Activated naive CD8-positive, alpha-beta T cell treated with anti-CD3 and anti-CD28 coated beads, Interleukin-2, amount 50 U/mL, for 16 hours (primary cell): Measurements from ENCODE around the gene FBXO8.

ENCODE experiments used
- DNase-seq: peaks from one replicate; pipeline ENCODE4 v3.0.0-alpha.2; 2020; ENCODE audit warnings: low read depth, low spot score

The FBXO8 gene

GRCh38 chr4:174245714-174246113 is 37.8 kb downstream of the FBXO8 start:
- DNase-seq, result no peak

- DNase-seq, result no peak
Measured at GRCh38 chr4:174244441-174244840, 39.0 kb downstream of the FBXO8 start.

- no peak for DNase-seq
Measured at GRCh38 chr4:174241162-174241561, 42.3 kb downstream of the FBXO8 start.

- no peak for DNase-seq
Measured at GRCh38 chr4:174236359-174236758, 47.1 kb downstream of the FBXO8 start.

GRCh38 chr4:174230680-174231079 is 52.8 kb downstream of the FBXO8 start:
- DNase-seq, result no peak

GRCh38 chr4:174230148-174230547 is 53.3 kb downstream of the FBXO8 start:
- DNase-seq, result no peak

GRCh38 chr4:174228988-174229387 is 54.5 kb downstream of the FBXO8 start:
- DNase-seq, result no peak

- no peak for DNase-seq
Measured at GRCh38 chr4:174225349-174226049, 58.0 kb downstream of the FBXO8 start.

GRCh38 chr4:174224550-174224949 is 58.9 kb downstream of the FBXO8 start:
- no peak for DNase-seq

- no peak for DNase-seq
Measured at GRCh38 chr4:174222266-174222872, 61.1 kb downstream of the FBXO8 start.

GRCh38 chr4:174218127-174218790 is 65.2 kb downstream of the FBXO8 start:
- no peak for DNase-seq

GRCh38 chr4:174217273-174218126 is 66.0 kb downstream of the FBXO8 start:
- DNase-seq, result no peak

GRCh38 chr4:174216799-174217272 is 66.6 kb downstream of the FBXO8 start:
- no peak for DNase-seq

GRCh38 chr4:174215961-174216680 is 67.3 kb downstream of the FBXO8 start:
- DNase-seq, result no peak

- no peak for DNase-seq
Measured at GRCh38 chr4:174215057-174215456, 68.4 kb downstream of the FBXO8 start.

- no peak for DNase-seq
Measured at GRCh38 chr4:174214101-174214878, 69.2 kb downstream of the FBXO8 start.

- no peak for DNase-seq
Measured at GRCh38 chr4:174213731-174214100, 69.8 kb downstream of the FBXO8 start.

- DNase-seq, result no peak
Measured at GRCh38 chr4:174212061-174212460, 71.4 kb downstream of the FBXO8 start.

GRCh38 chr4:174211622-174212044 is 71.8 kb downstream of the FBXO8 start:
- DNase-seq, result no peak

GRCh38 chr4:174210952-174211490 is 72.4 kb downstream of the FBXO8 start:
- DNase-seq, result no peak
